IMR-90 (cell line): ENCODE results near the gene SLC35F3. TPM values are rescaled to one million over a fixed set of nuclear protein-coding genes. Genes with fewer than 3 reads are reported as not detected.

Experiments
- ATAC-seq: fragments of 200-7000 bp; cut with Tn5 transposase; 2 replicates; pipeline ENCODE4 v1.9.1; 2020; ENCODE audit warnings: low read depth, mild to moderate bottlenecking, moderate library complexity
- BruUV-seq: library from RNA; stranded (reverse); fragments of 400-500 nt; replicated peaks from 2 replicates; lab custom pipeline; 2021; lab: Mats Ljungman, UMichigan
- CTCF ChIA-PET: fragments of 300-600 bp; formaldehyde crosslinking; extraction: SDS; loops from one replicate; lab custom pipeline; 2021; ENCODE audit warnings: antibody characterized with exemption; lab: Yijun Ruan, JAX
- POLR2A ChIA-PET: fragments of 300-600 bp; sonication (Branson Sonifier 250); formaldehyde crosslinking; loops from one replicate; lab custom pipeline; 2022; ENCODE audit warnings: antibody characterized with exemption; ENCODE audit not compliant: unreplicated experiment; lab: Charles Lee
- DNase-seq: peaks from one replicate; pipeline ENCODE4 v3.0.0; 2013
- H2AFZ ChIP-seq: replicated peaks from 2 replicates; pipeline ENCODE3; 2013; ENCODE audit warnings: low read length, mild to moderate bottlenecking; ENCODE audit not compliant: poor library complexity
- H2AK5ac ChIP-seq: 2 replicates; pipeline ENCODE4 v1.6.1; 2013; ENCODE audit warnings: low read depth, low read length, inconsistent platforms
- H2AK9ac ChIP-seq: replicated peaks from 2 replicates; pipeline ENCODE3; 2013; ENCODE audit warnings: mild to moderate bottlenecking, low read depth, low read length, moderate library complexity; ENCODE audit not compliant: poor library complexity
- H2BK120ac ChIP-seq: 2 replicates; pipeline ENCODE4 v1.6.1; 2013; ENCODE audit warnings: low read depth, low read length, inconsistent platforms
- H2BK15ac ChIP-seq: 3 replicates; pipeline ENCODE4 v1.6.1; 2013; ENCODE audit warnings: low read depth, low read length, inconsistent platforms
- H2BK20ac ChIP-seq: 2 replicates; pipeline ENCODE4 v1.6.1; 2013; ENCODE audit warnings: low read depth, mild to moderate bottlenecking, inconsistent platforms, low read length, moderate library complexity
- H2BK5ac ChIP-seq: 2 replicates; pipeline ENCODE4 v1.6.1; 2013; ENCODE audit warnings: mild to moderate bottlenecking, low read depth, low read length, inconsistent platforms; ENCODE audit not compliant: poor library complexity, severe bottlenecking
- H3K14ac ChIP-seq: replicated peaks from 2 replicates; pipeline ENCODE4 v1.6.1; 2013; ENCODE audit warnings: low read depth, low read length, inconsistent platforms
- H3K18ac ChIP-seq: 2 replicates; pipeline ENCODE4 v1.6.1; 2013; ENCODE audit warnings: low read depth, low read length, control low read depth
- H3K23ac ChIP-seq: 2 replicates; pipeline ENCODE4 v1.6.1; 2013; ENCODE audit warnings: low read depth, low read length, inconsistent platforms
- H3K27ac ChIP-seq: 2 replicates; pipeline ENCODE4 v1.5.1; 2013; ENCODE audit warnings: mild to moderate bottlenecking, control low read depth, low read length; ENCODE audit not compliant: insufficient read depth
- H3K27me3 ChIP-seq: 2 replicates; pipeline ENCODE4 v1.6.1; 2013; ENCODE audit warnings: low read length; ENCODE audit not compliant: control insufficient read depth, insufficient read depth
- H3K36me3 ChIP-seq: 2 replicates; pipeline ENCODE4 v1.6.1; 2013; ENCODE audit warnings: low read length, mixed read lengths; ENCODE audit not compliant: control insufficient read depth, insufficient read depth
- H3K4ac ChIP-seq: 2 replicates; pipeline ENCODE4 v1.6.1; 2013; ENCODE audit warnings: low read depth, low read length, inconsistent platforms
- H3K4me1 ChIP-seq: 2 replicates; pipeline ENCODE4 v1.6.1; 2013; ENCODE audit warnings: low read length, mixed read lengths; ENCODE audit not compliant: control insufficient read depth, insufficient read depth
- H3K4me2 ChIP-seq: 2 replicates; pipeline ENCODE4 v1.6.1; 2013; ENCODE audit warnings: low read depth, mild to moderate bottlenecking, control low read depth, low read length, moderate library complexity
- H3K4me3 ChIP-seq: 2 replicates; pipeline ENCODE4 v1.5.1; 2013; ENCODE audit warnings: low read depth, mild to moderate bottlenecking, control low read depth, low read length, moderate library complexity; ENCODE audit not compliant: insufficient read depth
- H3K56ac ChIP-seq: 2 replicates; pipeline ENCODE4 v1.6.1; 2013; ENCODE audit warnings: low read length, inconsistent platforms; ENCODE audit not compliant: insufficient read depth; ENCODE audit errors: extremely low read depth
- H3K79me1 ChIP-seq, 2 experiments: 2 replicates each; pipeline ENCODE4 v1.6.1; 2013; ENCODE audit warnings: low read length in 2 of 2, inconsistent platforms in 1 of 2, low read depth in 1 of 2
- H3K9ac ChIP-seq: 2 replicates; pipeline ENCODE4 v1.6.1; 2013; ENCODE audit warnings: low read depth, low read length, control low read depth
- H3K9me1 ChIP-seq: 2 replicates; pipeline ENCODE4 v1.6.1; 2013; ENCODE audit warnings: low read length, inconsistent platforms; ENCODE audit not compliant: insufficient read depth
- H3K9me3 ChIP-seq: 2 replicates; pipeline ENCODE4 v1.6.1; 2013; ENCODE audit warnings: low read length; ENCODE audit not compliant: control insufficient read depth, insufficient read depth
- H4K20me1 ChIP-seq: 2 replicates; pipeline ENCODE4 v1.6.1; 2013; ENCODE audit warnings: low read length, inconsistent platforms; ENCODE audit not compliant: insufficient read depth
- H4K5ac ChIP-seq: 2 replicates; pipeline ENCODE4 v1.6.1; 2013; ENCODE audit warnings: mild to moderate bottlenecking, low read depth, low read length, control low read depth
- H4K8ac ChIP-seq, 2 experiments: 2 replicates each; pipeline ENCODE4 v1.6.1; 2013; ENCODE audit warnings: low read depth in 2 of 2, low read length in 2 of 2, control low read depth in 1 of 2, inconsistent platforms in 1 of 2
- H4K91ac ChIP-seq: 2 replicates; pipeline ENCODE4 v1.6.1; 2013; ENCODE audit warnings: low read depth, low read length, inconsistent platforms; ENCODE audit not compliant: insufficient read depth
- CTCF ChIP-seq: conservative IDR thresholded peaks from 2 replicates; pipeline ENCODE4 v1.5.1; 2012; ENCODE audit warnings: mild to moderate bottlenecking, low read depth, low read length, improper control_type of control experiment
- RFX5 ChIP-seq: IDR thresholded peaks from 2 replicates; pipeline ENCODE4 v1.8.0; 2012; ENCODE audit warnings: low read depth, mild to moderate bottlenecking, low read length, moderate library complexity
- WGBS, 2 experiments: methylation state at CpG; one replicate each; pipeline versions ENCODE4 v1.1.5 to v1.1.7; 2013; ENCODE audit warnings: missing lambda C conversion rate in 2 of 2; ENCODE audit not compliant: insufficient read length in 1 of 2; ENCODE audit errors: extremely low coverage in 2 of 2; 5-methylcytosine and 5-hydroxymethylcytosine counted together
- dilution Hi-C: fragments of 300-500 bp; cut with HindIII; formaldehyde crosslinking; loops from one replicate; pipeline ENCODE4 v1.14.3; 2018; ENCODE audit warnings: low sequenced_read_pairs; ENCODE audit not compliant: unreplicated experiment
- in situ Hi-C: fragments of 300-500 bp; cut with MboI; formaldehyde crosslinking; loops from 3 replicates; pipeline ENCODE4 v1.14.3; 2019; ENCODE audit warnings: low sequenced_read_pairs, inconsistent platforms, mixed read lengths
- intact Hi-C: fragments of 100-400 bp; cut with micrococcal nuclease; formaldehyde crosslinking; loops from 2 replicates; pipeline ENCODE4 v1.10.0; 2022
- polyA plus RNA-seq, 3 experiments: library from polyadenylated mRNA; depleted of rRNA; stranded (reverse); fragments of >200 nt; gene quantifications; 2 replicates each; pipeline ENCODE4 v1.2.3, GENCODE V29; 2012; ENCODE audit warnings: low replicate concordance in 1 of 3
- total RNA-seq: library from RNA; depleted of rRNA; stranded (reverse); fragments of >200 nt; gene quantifications from 2 replicates; pipeline ENCODE4 v1.2.3, GENCODE V29; 2012

Gene SLC35F3
- total and polyA plus RNA-seq, 2 of the 4 experiments (the other 2 are of a cell fraction) = under 0.01 to 0.17 TPM

- in situ Hi-C loops (no loop called here), dilution Hi-C loops (no loop called here), intact Hi-C loops (no loop called here)
- Histone ChIP-seq H3K56ac (no peak overlapping the region), H3K4me1 (no peaks in the 10 kb centered on the region), H2BK15ac (no peak overlapping the region), H4K91ac (no peak overlapping the region), H2AFZ (no peak overlapping the region), H3K14ac (no peak overlapping the region), H3K4me3 (no peak overlapping the region), H3K4me2 (no peak overlapping the region), H3K18ac (no peak overlapping the region), H3K27ac (no peak overlapping the region), H3K4ac (no peak overlapping the region), H3K27me3 (no peaks in the 10 kb centered on the region), H4K5ac (no peak overlapping the region), H4K20me1 (no peaks in the 10 kb centered on the region), H2AK9ac (no peak overlapping the region), H2BK5ac (no peak overlapping the region), H2BK20ac (no peak overlapping the region), H3K36me3 (no peaks in the 10 kb centered on the region), H3K79me1 (no peaks in the 10 kb centered on the region), H4K8ac (no peak overlapping the region), H2AK5ac (no peak overlapping the region), H3K9me3 (peaks cover 2% of the 10 kb centered on the region; the same call in 1 of the 2 replicates), H2BK120ac (no peak overlapping the region), H3K9ac (no peak overlapping the region), H3K23ac (no peak overlapping the region), H3K9me1 (no peaks in the 10 kb centered on the region)
- BruUV-seq = no TSS peak
- DNase-seq (no peak), ATAC-seq (no peak)
- CTCF ChIA-PET = interaction anchor here (1.4 kb wide), 1 partner anchor 29 kb away, joined by 5 read pairs; no protein-coding TSS in a partner anchor
- POLR2A ChIA-PET = no interaction called here
- 73% methylated on average over 3 of the region's 5 CpGs; no CpG with 5 or more reads in 1 of the 2 experiments for WGBS, 2 experiments
- no peak for TF ChIP-seq RFX5
- TF ChIP-seq CTCF = no peak
Measured at GRCh38 chr1:234241941-234242490, 337.5 kb downstream of the SLC35F3 start.
